Measurements from ENCODE around the gene ELF4.

Gene ELF4

DNA sequence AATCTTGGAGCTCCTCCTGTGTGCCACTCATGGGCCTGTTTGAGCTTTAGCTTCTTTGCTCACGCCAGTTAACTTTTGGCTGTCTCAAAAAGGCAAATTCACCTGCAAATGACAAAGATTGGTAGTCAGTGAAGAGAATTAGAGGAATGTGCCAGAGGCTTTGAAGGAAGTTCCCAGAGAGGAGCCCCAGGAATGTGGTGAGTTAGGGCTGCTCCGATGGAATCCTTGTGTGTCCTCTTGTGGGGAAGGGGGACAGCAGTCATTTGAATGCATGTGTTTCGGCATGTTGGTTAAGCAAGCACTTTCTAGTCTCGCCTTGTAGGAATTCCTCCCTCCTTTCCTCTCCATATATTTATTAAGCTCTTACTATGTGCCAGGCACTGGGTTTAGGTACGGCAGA lies 62.9 kb downstream of the ELF4 start:
- DNase-seq (ENCODE audit: low read depth): no peak

GRCh38 chrX:130039847-130040246 lies 70.5 kb downstream of the ELF4 start:
- no peak for DNase-seq (ENCODE audit: low read depth)

- no peak for DNase-seq (ENCODE audit: low read depth)
Observed at GRCh38 chrX:130034178-130034577, 76.1 kb downstream of the ELF4 start.

DNA sequence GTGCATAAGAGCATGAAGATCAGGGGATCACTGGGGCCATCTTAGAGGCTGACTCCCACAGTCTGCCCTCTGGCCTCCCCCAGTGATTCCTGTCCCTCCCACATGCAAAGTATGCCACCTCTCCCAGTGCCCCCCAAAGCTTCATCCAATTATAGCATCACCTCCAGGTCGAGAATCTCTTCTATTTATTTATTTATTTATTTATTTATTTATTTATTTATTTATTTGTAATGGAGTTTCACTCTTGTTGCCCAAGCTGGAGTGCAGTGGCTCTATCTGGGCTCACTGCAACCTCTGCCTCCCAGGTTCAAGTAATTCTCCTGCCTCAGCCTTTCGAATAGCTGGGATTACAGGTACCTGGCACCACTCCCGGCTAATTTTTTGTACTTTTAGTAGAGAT lies 77.7 kb downstream of the ELF4 start:
- no peak for DNase-seq (ENCODE audit: low read depth)

GRCh38 chrX:130030826-130031225 lies 79.5 kb downstream of the ELF4 start:
- DNase-seq (ENCODE audit: low read depth): no peak

DNA sequence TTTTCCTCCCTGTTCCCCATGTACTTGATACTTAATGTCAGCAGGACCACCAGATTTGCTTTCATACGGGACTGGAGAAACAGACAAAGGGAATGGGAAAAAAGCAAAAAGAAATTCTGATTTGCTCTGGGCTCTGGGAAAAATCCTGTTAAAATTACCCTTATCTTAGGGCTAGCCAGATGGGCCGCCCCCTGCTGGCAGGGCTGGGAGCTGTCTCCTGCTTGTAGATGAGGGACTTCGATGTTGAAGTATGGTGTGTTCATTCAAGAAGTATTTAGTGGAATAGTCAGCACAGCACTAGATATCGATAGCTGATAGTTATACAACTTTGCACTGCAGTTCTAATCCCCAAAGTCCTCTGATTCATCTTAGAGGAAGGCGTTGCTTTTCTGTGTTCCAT lies 82.1 kb downstream of the ELF4 start:
- DNase-seq (ENCODE audit: low read depth): no peak

DNA sequence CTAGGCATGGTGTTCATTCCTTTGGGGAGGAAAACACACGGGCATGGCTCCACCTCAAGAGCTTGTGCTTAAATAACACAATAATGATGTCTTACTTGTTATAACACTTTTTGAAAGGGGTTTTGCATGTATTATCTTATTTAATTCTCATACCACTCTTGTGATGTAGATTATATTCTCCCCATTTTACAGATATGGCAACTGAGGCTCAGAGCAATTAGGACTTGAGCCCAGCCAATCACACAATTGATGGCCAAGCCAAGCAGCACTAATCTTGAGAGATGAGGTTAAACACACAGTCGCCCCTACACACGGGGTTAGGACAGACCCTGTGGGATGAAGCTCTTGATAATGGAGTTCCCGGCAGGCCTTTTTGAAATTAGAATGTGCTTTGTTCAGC lies 82.7 kb downstream of the ELF4 start:
- DNase-seq (ENCODE audit: low read depth): no peak

GRCh38 chrX:130025256-130025655 lies 85.0 kb downstream of the ELF4 start:
- DNase-seq (ENCODE audit: low read depth): no peak

- peak; percentile 52 for DNase-seq (ENCODE audit: low read depth)
Observed at GRCh38 chrX:130024127-130024526, 86.2 kb downstream of the ELF4 start.

GRCh38 chrX:130020661-130021324 lies 89.5 kb downstream of the ELF4 start:
- DNase-seq (ENCODE audit: low read depth): no peak

DNA sequence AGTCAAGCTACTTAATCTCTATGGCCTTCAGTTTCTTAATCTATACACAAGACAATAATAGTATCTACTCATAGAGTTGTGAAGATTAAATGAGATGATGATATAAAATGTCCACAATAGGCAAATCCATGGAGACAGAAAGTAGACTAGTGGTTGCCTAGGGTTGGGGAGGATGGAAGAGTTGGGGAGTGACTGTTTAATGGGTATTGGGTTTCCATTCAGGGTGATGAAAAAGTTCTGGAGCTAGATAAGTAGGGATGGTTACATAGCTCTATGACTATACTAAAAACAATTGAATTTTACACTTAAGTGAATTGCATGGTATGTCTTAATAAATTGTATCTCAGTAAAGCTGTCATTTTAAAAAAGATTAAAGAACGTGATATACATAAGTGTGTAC lies 92.2 kb downstream of the ELF4 start:
- DNase-seq (ENCODE audit: low read depth): no peak

GRCh38 chrX:130015181-130015580 lies 95.1 kb downstream of the ELF4 start:
- no peak for DNase-seq (ENCODE audit: low read depth)
